ENCODE data around the gene EFNB2.

DNA sequence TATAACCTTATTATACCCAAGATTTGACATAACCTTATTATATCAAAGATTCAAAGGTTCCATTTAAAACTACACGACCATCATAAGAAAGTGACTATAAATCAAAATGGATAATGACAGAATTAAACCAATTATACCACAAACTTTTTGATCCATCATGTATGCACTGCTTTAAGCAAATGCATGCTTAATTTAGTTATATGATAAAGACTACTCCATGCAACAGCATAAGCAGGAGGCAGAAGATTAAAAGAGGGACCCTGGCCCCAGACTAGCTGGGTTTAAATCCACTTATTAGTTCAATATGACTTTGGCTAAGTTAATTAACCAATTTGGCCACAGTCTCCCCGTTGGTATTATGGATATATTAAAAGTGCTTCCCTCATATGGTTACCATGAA, 11.4 kb downstream of the EFNB2 start:
- TF ChIP-seq, protein P1, sequence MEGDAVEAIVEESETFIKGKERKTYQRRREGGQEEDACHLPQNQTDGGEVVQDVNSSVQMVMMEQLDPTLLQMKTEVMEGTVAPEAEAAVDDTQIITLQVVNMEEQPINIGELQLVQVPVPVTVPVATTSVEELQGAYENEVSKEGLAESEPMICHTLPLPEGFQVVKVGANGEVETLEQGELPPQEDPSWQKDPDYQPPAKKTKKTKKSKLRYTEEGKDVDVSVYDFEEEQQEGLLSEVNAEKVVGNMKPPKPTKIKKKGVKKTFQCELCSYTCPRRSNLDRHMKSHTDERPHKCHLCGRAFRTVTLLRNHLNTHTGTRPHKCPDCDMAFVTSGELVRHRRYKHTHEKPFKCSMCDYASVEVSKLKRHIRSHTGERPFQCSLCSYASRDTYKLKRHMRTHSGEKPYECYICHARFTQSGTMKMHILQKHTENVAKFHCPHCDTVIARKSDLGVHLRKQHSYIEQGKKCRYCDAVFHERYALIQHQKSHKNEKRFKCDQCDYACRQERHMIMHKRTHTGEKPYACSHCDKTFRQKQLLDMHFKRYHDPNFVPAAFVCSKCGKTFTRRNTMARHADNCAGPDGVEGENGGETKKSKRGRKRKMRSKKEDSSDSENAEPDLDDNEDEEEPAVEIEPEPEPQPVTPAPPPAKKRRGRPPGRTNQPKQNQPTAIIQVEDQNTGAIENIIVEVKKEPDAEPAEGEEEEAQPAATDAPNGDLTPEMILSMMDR (conservative IDR thresholded peaks at IDR 0.05), result no peak
- TF ChIP-seq EZH2 (IDR thresholded peaks at IDR 0.05; ENCODE audit: low read depth), result no peak
